Measurements from ENCODE around the gene PYGM. TPM values are rescaled to one million over a fixed set of nuclear protein-coding genes. Genes with fewer than 3 reads are reported as not detected.

PYGM gene
- total RNA-seq, 1 experiment from 2014 or later: 6.6 TPM

DNA sequence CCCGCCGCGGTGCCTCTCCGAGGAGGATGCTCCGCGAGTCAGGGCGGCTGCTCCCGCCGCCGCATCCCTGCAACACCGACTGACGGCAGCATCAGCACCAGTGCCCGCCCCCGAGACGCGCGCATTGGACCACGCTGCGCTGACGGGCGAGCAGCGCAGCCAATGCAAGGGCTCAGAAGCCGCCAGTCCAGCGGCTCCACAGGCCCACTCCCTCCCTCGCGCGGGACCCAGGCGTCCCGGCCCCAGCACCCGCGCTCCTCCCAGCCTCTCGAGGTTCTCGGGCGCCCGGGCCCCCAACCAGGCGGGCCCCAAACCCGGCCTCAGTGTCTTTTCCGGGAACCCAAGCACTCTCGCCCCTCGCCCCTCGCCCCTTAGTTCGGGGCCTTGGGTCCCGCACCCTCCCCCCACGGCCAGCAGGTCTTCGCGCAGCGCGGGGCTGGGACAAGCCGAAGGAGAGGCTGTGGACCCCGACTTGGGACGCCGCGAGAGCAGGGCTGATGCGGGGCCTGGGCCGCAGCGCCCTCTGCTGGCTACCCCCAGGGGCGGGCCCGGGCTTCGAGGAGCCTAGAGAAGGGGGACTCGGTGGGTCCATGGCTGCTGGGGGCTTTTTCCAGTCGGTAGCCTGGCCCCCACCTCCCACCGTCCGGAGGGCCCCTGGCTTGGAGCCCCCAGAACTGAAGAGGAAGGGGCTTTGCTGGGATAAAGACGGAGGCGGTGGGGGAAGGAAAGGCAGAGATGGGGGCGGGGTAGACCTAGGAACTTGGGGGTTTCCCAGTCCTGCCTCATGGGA, 36.5 kb downstream of the PYGM start, which contains the start of gene NRXN2 (continued):
- TF ChIP-seq, protein P1, sequence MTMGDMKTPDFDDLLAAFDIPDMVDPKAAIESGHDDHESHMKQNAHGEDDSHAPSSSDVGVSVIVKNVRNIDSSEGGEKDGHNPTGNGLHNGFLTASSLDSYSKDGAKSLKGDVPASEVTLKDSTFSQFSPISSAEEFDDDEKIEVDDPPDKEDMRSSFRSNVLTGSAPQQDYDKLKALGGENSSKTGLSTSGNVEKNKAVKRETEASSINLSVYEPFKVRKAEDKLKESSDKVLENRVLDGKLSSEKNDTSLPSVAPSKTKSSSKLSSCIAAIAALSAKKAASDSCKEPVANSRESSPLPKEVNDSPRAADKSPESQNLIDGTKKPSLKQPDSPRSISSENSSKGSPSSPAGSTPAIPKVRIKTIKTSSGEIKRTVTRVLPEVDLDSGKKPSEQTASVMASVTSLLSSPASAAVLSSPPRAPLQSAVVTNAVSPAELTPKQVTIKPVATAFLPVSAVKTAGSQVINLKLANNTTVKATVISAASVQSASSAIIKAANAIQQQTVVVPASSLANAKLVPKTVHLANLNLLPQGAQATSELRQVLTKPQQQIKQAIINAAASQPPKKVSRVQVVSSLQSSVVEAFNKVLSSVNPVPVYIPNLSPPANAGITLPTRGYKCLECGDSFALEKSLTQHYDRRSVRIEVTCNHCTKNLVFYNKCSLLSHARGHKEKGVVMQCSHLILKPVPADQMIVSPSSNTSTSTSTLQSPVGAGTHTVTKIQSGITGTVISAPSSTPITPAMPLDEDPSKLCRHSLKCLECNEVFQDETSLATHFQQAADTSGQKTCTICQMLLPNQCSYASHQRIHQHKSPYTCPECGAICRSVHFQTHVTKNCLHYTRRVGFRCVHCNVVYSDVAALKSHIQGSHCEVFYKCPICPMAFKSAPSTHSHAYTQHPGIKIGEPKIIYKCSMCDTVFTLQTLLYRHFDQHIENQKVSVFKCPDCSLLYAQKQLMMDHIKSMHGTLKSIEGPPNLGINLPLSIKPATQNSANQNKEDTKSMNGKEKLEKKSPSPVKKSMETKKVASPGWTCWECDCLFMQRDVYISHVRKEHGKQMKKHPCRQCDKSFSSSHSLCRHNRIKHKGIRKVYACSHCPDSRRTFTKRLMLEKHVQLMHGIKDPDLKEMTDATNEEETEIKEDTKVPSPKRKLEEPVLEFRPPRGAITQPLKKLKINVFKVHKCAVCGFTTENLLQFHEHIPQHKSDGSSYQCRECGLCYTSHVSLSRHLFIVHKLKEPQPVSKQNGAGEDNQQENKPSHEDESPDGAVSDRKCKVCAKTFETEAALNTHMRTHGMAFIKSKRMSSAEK (CRISPR knock-in tag; IDR thresholded peaks at IDR 0.05; ENCODE audit: borderline replicate concordance): no peak
- TF ChIP-seq, protein P2, sequence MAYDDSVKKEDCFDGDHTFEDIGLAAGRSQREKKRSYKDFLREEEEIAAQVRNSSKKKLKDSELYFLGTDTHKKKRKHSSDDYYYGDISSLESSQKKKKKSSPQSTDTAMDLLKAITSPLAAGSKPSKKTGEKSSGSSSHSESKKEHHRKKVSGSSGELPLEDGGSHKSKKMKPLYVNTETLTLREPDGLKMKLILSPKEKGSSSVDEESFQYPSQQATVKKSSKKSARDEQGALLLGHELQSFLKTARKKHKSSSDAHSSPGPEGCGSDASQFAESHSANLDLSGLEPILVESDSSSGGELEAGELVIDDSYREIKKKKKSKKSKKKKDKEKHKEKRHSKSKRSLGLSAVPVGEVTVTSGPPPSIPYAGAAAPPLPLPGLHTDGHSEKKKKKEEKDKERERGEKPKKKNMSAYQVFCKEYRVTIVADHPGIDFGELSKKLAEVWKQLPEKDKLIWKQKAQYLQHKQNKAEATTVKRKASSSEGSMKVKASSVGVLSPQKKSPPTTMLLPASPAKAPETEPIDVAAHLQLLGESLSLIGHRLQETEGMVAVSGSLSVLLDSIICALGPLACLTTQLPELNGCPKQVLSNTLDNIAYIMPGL (CRISPR knock-in tag; IDR thresholded peaks at IDR 0.05): peak; percentile 97
- no peak for TF ChIP-seq ZNF416 (CRISPR knock-in tag; IDR thresholded peaks at IDR 0.05)
- TF ChIP-seq, protein P3, sequence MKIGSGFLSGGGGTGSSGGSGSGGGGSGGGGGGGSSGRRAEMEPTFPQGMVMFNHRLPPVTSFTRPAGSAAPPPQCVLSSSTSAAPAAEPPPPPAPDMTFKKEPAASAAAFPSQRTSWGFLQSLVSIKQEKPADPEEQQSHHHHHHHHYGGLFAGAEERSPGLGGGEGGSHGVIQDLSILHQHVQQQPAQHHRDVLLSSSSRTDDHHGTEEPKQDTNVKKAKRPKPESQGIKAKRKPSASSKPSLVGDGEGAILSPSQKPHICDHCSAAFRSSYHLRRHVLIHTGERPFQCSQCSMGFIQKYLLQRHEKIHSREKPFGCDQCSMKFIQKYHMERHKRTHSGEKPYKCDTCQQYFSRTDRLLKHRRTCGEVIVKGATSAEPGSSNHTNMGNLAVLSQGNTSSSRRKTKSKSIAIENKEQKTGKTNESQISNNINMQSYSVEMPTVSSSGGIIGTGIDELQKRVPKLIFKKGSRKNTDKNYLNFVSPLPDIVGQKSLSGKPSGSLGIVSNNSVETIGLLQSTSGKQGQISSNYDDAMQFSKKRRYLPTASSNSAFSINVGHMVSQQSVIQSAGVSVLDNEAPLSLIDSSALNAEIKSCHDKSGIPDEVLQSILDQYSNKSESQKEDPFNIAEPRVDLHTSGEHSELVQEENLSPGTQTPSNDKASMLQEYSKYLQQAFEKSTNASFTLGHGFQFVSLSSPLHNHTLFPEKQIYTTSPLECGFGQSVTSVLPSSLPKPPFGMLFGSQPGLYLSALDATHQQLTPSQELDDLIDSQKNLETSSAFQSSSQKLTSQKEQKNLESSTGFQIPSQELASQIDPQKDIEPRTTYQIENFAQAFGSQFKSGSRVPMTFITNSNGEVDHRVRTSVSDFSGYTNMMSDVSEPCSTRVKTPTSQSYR (CRISPR knock-in tag; IDR thresholded peaks at IDR 0.05): no peak
- TF ChIP-seq TEAD1 (CRISPR knock-in tag; IDR thresholded peaks at IDR 0.05): no peak
- no peak for TF ChIP-seq CREB1 (CRISPR knock-in tag; IDR thresholded peaks at IDR 0.05)
- TF ChIP-seq, protein P4, sequence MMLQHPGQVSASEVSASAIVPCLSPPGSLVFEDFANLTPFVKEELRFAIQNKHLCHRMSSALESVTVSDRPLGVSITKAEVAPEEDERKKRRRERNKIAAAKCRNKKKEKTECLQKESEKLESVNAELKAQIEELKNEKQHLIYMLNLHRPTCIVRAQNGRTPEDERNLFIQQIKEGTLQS (CRISPR knock-in tag; conservative IDR thresholded peaks at IDR 0.05): no peak
- TF ChIP-seq, protein P5, sequence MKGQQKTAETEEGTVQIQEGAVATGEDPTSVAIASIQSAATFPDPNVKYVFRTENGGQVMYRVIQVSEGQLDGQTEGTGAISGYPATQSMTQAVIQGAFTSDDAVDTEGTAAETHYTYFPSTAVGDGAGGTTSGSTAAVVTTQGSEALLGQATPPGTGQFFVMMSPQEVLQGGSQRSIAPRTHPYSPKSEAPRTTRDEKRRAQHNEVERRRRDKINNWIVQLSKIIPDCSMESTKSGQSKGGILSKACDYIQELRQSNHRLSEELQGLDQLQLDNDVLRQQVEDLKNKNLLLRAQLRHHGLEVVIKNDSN (CRISPR knock-in tag; IDR thresholded peaks at IDR 0.05): no peak
- no peak for TF ChIP-seq ZNF396 (CRISPR knock-in tag; IDR thresholded peaks at IDR 0.05; ENCODE audit: borderline replicate concordance)
- TF ChIP-seq CBFB (CRISPR knock-in tag; IDR thresholded peaks at IDR 0.05; ENCODE audit: low read depth): no peak
- TF ChIP-seq OVOL2 (CRISPR knock-in tag; IDR thresholded peaks at IDR 0.05; ENCODE audit: borderline replicate concordance): no peak
- TF ChIP-seq SP1 (CRISPR knock-in tag; conservative IDR thresholded peaks at IDR 0.05): peak; percentile 58; the same call in 1 of the 2 replicates
- TF ChIP-seq, protein P6, sequence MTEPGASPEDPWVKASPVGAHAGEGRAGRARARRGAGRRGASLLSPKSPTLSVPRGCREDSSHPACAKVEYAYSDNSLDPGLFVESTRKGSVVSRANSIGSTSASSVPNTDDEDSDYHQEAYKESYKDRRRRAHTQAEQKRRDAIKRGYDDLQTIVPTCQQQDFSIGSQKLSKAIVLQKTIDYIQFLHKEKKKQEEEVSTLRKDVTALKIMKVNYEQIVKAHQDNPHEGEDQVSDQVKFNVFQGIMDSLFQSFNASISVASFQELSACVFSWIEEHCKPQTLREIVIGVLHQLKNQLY (CRISPR knock-in tag; IDR thresholded peaks at IDR 0.05): no peak
- TF ChIP-seq, protein P7, sequence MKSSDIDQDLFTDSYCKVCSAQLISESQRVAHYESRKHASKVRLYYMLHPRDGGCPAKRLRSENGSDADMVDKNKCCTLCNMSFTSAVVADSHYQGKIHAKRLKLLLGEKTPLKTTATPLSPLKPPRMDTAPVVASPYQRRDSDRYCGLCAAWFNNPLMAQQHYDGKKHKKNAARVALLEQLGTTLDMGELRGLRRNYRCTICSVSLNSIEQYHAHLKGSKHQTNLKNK (CRISPR knock-in tag; IDR thresholded peaks at IDR 0.05): no peak
- no peak for TF ChIP-seq ATF1 (CRISPR knock-in tag; IDR thresholded peaks at IDR 0.05)
- TF ChIP-seq, protein P8, sequence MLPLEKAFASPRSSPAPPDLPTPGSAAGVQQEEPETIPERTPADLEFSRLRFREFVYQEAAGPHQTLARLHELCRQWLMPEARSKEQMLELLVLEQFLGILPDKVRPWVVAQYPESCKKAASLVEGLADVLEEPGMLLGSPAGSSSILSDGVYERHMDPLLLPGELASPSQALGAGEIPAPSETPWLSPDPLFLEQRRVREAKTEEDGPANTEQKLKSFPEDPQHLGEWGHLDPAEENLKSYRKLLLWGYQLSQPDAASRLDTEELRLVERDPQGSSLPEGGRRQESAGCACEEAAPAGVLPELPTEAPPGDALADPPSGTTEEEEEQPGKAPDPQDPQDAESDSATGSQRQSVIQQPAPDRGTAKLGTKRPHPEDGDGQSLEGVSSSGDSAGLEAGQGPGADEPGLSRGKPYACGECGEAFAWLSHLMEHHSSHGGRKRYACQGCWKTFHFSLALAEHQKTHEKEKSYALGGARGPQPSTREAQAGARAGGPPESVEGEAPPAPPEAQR (CRISPR knock-in tag; IDR thresholded peaks at IDR 0.05): no peak
- 0 out of 2 replicates have a peak, but pooled peaks have one; percentile 86 for TF ChIP-seq KAT7 (CRISPR knock-in tag; IDR thresholded peaks at IDR 0.05; ENCODE audit: borderline replicate concordance)
- TF ChIP-seq, protein P9, sequence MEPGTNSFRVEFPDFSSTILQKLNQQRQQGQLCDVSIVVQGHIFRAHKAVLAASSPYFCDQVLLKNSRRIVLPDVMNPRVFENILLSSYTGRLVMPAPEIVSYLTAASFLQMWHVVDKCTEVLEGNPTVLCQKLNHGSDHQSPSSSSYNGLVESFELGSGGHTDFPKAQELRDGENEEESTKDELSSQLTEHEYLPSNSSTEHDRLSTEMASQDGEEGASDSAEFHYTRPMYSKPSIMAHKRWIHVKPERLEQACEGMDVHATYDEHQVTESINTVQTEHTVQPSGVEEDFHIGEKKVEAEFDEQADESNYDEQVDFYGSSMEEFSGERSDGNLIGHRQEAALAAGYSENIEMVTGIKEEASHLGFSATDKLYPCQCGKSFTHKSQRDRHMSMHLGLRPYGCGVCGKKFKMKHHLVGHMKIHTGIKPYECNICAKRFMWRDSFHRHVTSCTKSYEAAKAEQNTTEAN (CRISPR knock-in tag; IDR thresholded peaks at IDR 0.05): no peak
- TF ChIP-seq JUN (CRISPR knock-in tag; IDR thresholded peaks at IDR 0.05): no peak
- TF ChIP-seq ZNF219 (CRISPR knock-in tag; IDR thresholded peaks at IDR 0.05; ENCODE audit: borderline replicate concordance): no peak
- no peak for TF ChIP-seq ZNF138 (CRISPR knock-in tag; conservative IDR thresholded peaks at IDR 0.05)
- TF ChIP-seq MYBL2 (CRISPR knock-in tag; IDR thresholded peaks at IDR 0.05): no peak
- no peak for TF ChIP-seq NR2C2 (CRISPR knock-in tag; IDR thresholded peaks at IDR 0.05)
- TF ChIP-seq ZNF423 (CRISPR knock-in tag; IDR thresholded peaks at IDR 0.05): no peak
- no peak for TF ChIP-seq HMGA2 (CRISPR knock-in tag; IDR thresholded peaks at IDR 0.05)
- 0 out of 2 replicates have a peak, but pooled peaks have one; percentile 13 for TF ChIP-seq CREM (CRISPR knock-in tag; IDR thresholded peaks at IDR 0.05)
